ENCODE data around the gene KATNAL1.

Gene KATNAL1

GRCh38 chr13:30158774-30159445, 148.4 kb downstream of the KATNAL1 start:
- DNase-seq, result no peak

DNA sequence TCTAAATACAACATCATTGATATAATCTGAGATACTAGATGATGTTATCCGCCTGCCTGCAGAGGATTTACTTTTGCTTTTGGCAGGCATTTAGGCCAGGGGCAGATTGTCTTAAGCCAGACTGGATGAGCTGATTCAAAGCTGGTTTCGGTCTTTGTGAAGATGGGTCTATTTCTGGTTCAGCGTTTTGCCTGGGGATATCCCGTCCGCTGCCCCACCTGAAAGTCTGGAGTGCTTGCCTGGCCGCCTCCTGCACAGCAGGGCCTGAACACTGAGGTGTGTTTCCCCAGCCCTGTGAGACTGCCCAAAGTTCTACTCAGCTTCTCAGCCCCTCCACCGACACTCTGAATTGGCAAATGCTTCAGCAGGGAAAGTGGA, 149.7 kb downstream of the KATNAL1 start:
- DNase-seq, result no peak

GRCh38 chr13:30156826-30157615, 150.3 kb downstream of the KATNAL1 start:
- no peak for DNase-seq

- DNase-seq, result no peak
Measured at GRCh38 chr13:30156270-30156669, 151.1 kb downstream of the KATNAL1 start.

DNA sequence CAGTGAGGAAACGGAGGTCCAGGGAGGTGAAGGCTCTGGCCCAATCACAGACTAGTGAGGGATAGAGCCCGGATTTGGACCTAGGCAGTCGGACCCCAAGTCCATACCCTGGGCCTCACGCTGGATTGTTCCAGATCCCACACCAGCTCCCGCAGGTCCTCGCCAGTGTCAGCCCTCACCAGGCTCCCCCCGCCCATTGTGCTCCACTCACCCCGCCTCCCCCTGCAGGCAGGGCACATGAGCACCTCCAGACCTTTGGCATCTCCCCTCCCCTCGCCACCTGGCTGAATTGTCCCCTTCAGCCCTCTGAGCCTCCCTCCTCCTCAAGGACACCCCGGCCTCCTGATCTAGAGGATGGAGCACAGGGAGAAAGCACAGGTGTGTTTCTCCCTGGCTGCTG, 152.4 kb downstream of the KATNAL1 start:
- no peak for DNase-seq

- no peak for DNase-seq
Measured at GRCh38 chr13:30154531-30154930, 152.8 kb downstream of the KATNAL1 start.

- DNase-seq, result no peak
Measured at GRCh38 chr13:30153545-30154426, 153.6 kb downstream of the KATNAL1 start.
